Hepatocyte (in vitro differentiated cells): Measurements from ENCODE around the gene SMIM10L2A.

ENCODE experiments used
- EZH2phosphoT487 ChIP-seq: fragments of 200-600 bp; sonication (generic); IDR thresholded peaks from one replicate; pipeline ENCODE4 v1.6.1; 2018; ENCODE audit warnings: antibody characterized with exemption, mild to moderate bottlenecking, low read depth, moderate library complexity; ENCODE audit not compliant: unreplicated experiment, severe bottlenecking
- TF ChIP-seq, protein P1 (sequence below): fragments of 200-600 bp; sonication (generic); IDR thresholded peaks from 2 replicates; pipeline ENCODE4 v1.5.1; 2016; ENCODE audit warnings: antibody characterized with exemption, mild to moderate bottlenecking; ENCODE audit not compliant: poor library complexity

DNA sequence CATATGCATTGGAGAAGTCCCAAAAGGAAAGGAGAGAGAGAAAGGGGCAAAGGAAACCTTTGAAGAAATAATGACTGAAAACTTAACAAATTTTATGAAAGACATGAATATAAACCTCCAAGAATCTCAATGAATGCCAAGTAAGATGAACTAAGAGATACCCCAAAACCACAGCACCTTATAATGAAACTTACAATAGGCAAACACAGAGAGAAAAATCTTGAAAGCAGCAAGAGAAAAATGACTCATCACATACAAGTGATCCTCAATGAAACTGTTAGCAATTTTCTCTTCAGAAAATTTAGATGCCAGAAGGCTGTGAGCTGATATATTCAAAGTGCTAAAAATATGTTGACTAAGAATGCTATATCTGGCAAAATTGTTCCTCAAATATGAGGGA is 10.1 kb downstream of the SMIM10L2A start:
- TF ChIP-seq, protein P1, sequence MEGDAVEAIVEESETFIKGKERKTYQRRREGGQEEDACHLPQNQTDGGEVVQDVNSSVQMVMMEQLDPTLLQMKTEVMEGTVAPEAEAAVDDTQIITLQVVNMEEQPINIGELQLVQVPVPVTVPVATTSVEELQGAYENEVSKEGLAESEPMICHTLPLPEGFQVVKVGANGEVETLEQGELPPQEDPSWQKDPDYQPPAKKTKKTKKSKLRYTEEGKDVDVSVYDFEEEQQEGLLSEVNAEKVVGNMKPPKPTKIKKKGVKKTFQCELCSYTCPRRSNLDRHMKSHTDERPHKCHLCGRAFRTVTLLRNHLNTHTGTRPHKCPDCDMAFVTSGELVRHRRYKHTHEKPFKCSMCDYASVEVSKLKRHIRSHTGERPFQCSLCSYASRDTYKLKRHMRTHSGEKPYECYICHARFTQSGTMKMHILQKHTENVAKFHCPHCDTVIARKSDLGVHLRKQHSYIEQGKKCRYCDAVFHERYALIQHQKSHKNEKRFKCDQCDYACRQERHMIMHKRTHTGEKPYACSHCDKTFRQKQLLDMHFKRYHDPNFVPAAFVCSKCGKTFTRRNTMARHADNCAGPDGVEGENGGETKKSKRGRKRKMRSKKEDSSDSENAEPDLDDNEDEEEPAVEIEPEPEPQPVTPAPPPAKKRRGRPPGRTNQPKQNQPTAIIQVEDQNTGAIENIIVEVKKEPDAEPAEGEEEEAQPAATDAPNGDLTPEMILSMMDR: no peak
- TF ChIP-seq EZH2phosphoT487: no peak
